OCI-M2 (cell line): ENCODE data around the gene AK2.
"Not testable (repeated sequence)": the region's sequence is repeated elsewhere in the genome, so short reads cannot be mapped to it uniquely, and the experiment has no call there.

Experiments
- DNase-seq: peaks from one replicate; lab custom pipeline; 2025; ENCODE audit not compliant: unreplicated experiment; lab: John Stamatoyannopoulos, UW

The AK2 gene

GRCh38 chr1:33055210-33056008, 18.7 kb upstream of the AK2 start:
- DNase-seq: peak; percentile 13

- no peak for DNase-seq
Measured at GRCh38 chr1:33050221-33051076, 13.8 kb upstream of the AK2 start.

DNA sequence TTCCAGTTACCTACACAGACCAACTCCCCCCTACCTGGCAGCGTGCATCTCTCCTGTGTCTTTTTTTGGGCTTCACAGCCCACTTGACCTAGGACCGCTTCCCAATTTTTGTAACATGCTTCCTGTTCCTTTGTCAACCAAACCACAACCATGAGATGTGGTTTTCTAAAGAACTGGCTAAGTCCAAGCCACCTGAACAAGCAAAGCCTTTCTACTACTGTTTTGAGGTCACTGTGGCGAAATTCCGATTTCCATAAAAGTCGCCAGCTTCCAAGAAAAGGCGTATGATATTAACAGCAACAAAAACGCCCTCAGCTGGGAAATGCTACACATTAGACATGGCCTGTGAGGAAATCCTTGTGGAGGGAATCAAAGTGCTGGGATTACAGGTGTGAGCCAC, 12.7 kb upstream of the AK2 start:
- no peak for DNase-seq

DNA sequence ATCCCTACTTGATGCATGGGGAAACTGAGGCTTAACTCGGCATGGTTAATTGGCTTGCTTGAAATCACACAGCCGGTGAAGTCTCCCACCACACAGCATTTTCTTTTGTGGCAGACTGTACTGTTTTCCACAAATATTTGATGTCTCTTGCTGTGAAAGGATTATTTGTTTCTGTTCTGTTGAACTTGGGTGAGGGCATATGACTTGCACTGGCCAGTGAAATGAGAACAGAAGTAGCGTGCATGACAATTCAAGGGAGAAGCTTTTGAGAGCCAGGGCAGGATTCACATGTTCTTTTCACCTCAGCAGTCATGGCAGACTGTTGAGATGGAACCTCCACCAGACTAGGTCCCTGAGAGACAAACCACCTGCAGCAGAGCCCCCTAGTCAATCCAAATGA, 11.7 kb upstream of the AK2 start:
- DNase-seq: no peak

DNA sequence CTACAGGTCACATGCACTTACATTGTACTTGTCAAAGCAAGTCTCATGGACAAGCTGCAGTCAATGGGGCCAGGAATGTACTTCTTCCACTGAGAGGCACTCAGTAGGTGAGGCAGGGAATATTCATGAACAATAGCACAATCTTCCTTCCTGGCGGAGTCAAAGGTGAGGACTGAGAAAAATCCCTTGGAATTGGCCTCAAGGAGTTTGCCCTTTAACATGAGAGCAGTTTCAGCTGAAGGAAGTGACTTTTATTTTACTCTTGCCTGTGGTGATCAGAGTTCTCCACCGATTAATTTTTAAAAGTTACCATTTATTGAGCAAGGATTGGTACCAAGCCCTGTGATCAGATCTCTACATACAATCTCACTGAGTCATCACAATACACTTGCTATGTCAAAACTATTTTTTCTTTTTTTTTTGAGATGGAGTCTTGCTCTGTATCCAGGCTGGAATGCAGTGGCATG, 11.2 kb upstream of the AK2 start:
- no peak for DNase-seq

DNA sequence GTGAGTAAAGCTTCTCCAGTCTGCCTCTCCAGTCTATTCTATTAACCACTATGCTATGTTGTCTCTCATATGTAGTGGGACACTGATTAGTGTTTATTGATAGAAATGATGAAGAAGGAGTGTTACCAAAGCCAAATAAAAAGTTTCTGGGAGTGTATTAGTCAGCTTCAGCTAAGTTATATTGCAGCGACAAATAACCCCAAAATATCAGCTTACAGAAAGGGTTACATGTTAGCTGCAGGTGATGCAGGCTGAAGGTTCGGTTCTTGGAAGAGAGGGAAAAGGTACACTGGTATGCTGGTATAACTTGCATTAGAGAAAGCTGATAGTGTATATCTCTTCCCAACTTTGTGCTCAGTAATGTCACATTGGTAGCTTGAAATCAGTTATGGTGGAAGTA, 10.6 kb upstream of the AK2 start:
- DNase-seq: no peak

DNA sequence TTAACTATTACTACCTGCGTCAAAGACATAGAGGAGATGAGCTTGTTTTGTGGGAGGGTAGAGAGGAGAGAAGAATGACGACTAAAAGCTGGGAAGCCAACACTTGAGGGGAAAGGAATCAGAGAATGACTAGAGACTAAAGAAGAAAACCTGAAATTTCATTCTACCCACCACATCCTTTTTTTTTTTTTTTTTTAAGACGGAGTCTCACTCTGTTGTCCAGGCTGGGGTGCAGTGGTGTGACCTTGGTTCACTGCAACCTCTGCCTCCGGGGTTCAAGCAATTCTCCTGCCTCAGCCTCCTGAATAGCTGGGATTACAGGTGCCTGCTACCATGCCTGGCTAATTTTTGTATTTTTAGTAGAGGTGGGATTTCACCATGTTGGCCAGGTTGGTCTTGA, 9.6 kb upstream of the AK2 start:
- not testable (repeated sequence) for DNase-seq

- DNase-seq: no peak
Measured at GRCh38 chr1:33045814-33046213, 9.1 kb upstream of the AK2 start.

- DNase-seq: no peak
Measured at GRCh38 chr1:33045246-33045645, 8.6 kb upstream of the AK2 start.

DNA sequence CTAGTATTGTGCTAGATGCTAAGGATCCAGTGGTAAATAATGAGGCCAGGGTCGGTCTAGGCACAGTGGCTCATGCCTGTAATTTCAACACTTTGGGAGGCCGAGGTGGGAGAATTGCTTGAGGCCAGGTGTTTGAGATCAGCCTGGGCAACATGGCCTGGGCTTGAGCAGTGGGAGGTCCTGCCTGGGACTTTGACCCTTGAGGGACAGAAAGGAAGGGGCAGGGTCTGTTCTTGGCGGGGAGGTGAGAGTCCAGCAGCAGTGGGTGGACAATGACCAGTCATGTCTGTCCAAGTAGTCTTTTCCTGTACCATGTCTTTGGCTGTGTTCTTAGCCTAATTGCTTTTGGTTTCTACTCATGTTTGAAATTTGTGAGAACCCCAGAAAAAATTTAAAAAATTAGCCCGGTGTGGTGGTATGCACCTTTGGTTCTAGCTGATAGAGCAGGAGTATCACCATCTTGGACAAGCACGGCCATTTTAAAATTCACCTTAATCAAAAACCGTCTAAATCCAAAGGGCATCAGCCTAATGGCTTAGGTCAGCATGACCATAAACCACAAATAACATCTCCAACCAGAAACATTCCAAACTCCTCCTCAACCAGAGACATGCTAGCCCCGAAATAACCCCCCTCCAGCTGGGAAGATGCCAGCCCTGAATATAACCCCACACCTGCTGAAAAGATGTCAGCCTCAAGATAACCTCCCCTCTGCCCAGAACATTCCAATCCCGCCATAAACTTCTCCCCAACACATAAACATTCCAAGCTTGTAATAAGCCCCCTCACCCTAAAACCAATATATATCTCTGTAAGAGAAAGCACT, 6.8 kb upstream of the AK2 start:
- no peak for DNase-seq

DNA sequence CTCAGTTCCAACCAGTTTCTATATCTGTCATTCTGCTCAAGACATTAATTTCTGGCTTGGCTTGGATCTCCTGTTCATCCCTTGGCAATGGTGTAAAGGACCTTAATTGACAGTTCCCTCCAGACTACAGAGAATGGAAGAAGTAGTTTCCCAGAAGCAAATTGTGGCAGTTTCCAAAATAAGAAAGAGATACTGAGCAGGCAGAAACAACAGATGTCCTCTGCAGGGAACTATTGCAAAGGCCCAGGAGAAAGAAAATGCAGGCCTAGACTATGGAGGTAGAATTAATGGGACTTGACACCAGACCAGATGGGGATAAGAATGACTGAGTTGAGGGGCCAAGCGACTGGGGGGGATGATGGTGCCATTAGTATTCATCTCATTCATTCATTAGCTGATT, 6.1 kb upstream of the AK2 start:
- DNase-seq: no peak

DNA sequence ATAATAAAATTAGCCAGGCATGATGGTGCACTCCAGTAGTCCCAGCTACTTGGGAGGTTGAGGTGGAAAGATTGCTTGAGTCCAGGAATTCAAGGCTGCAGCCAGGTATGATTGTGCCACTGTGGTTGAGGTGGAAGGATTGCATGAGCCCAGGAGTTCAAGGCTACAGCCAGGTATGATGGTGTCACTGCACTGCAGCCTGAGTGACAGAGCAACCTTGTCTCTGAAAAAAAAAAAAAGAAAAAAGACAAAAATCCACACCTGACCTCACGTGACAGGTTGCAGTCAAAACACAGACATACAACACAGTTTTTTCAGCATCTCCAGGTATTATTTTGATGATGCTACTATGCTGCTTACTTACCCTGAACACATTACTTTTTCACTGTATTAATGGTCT, 4.3 kb upstream of the AK2 start:
- DNase-seq: no peak

DNA sequence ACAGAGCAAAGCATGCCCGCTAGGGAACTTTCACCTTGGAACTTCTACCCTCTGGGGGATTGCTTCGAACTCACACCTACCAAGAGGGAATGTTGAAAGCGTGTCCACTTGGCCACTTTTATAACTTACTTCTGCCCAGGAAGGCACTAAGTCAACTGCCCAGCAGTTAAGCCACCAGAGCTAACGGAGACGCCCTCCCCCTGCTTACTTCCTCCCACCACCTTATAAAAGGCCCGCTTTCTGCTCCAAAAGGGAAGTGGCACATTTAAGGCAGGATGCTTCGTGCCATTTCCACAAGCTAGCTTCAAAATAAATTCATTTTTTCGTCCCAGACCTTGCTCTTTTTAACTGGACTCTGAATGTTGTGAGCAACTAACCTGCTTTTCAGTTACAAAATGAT, 3.2 kb upstream of the AK2 start:
- DNase-seq: no peak

DNA sequence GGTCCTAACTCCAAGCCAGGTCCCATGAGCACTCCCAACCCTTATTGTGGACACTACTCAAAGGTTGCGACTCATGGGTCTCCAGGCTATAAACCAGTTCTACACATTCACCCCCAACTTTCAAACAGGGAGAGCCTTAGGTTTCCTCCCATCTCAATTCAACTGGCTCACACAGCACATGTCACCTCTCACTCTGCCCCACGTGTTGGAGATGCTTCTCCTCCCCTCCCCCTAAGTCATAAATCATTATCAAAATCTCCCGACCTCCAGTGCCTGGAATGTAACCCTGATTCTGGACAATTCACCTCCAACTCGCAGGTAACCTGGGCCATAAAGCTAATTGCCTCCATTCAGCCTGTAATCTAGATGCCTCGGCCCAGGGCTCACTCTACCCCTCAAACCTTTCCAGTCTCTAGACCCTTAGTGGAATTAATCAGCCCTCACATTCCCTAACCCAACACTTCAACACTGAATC, 595 bp downstream of the AK2 start:
- no peak for DNase-seq

- no peak for DNase-seq
Measured at GRCh38 chr1:33032126-33032869, 4.4 kb downstream of the AK2 start.

- no peak for DNase-seq
Measured at GRCh38 chr1:33031506-33031905, 5.2 kb downstream of the AK2 start.

GRCh38 chr1:33030575-33030974, 6.1 kb downstream of the AK2 start:
- no peak for DNase-seq

GRCh38 chr1:33029921-33030320, 6.8 kb downstream of the AK2 start:
- DNase-seq: no peak

GRCh38 chr1:33029209-33029608, 7.5 kb downstream of the AK2 start:
- no peak for DNase-seq

GRCh38 chr1:33025761-33026160, 10.9 kb downstream of the AK2 start:
- no peak for DNase-seq

DNA sequence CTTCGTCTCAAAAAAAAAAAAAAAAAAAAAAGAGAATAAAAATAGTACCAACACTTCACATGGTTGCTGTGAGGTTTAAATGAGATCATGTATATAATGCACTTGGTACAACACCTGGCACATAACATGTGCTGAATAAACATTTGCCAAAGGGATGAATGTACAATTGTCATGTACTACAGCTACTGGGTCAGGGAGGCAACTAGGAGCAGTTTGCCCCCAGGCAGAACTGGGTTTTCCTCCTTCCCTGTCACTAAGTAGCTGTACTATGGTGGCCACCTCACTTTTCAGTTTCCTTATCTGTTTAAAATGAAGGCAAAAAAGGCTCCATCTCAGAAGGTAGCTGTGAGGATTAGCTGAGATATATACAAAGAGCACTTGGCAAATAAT, 11.5 kb downstream of the AK2 start:
- no peak for DNase-seq
